GM10847 (cell line): ENCODE measurements around the gene TRMT11.

Source experiments
- POLR2A ChIP-seq: IDR thresholded peaks from 2 replicates; pipeline ENCODE4 v1.6.1; 2011; ENCODE audit not compliant: insufficient read length; ENCODE audit errors: extremely low read depth

Gene TRMT11

DNA sequence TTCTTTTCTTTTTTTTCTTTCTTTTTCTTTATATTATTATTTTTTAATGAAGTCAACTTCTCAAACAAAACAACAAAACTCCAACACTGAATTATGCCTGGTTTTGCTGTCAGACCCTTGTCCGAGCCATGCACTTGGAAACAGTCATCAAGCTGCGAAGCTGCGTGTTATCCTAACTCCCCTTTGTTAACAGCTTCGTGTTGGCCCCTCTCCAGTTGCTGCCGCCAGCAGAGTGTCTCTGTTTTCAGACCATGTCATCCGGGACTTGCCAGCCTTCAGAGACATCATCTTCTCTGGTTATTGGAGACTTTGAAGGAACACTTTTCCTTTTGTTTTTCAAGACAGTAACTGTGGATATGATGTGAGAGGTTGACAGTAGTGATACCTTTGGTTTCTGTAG, 83.1 kb downstream of the TRMT11 start:
- TF ChIP-seq POLR2A, result no peak

GRCh38 chr6:126071000-126071647, 84.8 kb downstream of the TRMT11 start:
- no peak for TF ChIP-seq POLR2A

- no peak for TF ChIP-seq POLR2A
Observed at GRCh38 chr6:126072172-126072571, 85.8 kb downstream of the TRMT11 start.

DNA sequence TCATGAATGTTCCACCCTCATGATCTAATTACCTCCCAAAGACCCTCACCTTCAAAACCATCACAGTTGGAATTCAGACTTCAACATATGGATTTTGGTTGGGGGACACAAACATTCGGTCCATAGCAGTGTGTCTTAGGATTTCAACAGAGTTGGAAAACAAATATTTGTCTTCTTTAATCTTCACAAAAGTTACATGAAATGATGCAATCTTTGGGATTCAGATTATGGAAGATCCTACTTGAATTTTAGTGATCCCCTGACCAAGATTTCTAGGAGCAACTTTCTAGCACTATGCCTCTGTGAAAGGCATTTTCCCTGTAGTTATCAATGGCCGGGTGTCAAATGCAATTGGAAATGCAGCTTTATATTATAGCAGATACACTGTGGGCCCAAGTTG, 86.5 kb downstream of the TRMT11 start:
- TF ChIP-seq POLR2A, result no peak

DNA sequence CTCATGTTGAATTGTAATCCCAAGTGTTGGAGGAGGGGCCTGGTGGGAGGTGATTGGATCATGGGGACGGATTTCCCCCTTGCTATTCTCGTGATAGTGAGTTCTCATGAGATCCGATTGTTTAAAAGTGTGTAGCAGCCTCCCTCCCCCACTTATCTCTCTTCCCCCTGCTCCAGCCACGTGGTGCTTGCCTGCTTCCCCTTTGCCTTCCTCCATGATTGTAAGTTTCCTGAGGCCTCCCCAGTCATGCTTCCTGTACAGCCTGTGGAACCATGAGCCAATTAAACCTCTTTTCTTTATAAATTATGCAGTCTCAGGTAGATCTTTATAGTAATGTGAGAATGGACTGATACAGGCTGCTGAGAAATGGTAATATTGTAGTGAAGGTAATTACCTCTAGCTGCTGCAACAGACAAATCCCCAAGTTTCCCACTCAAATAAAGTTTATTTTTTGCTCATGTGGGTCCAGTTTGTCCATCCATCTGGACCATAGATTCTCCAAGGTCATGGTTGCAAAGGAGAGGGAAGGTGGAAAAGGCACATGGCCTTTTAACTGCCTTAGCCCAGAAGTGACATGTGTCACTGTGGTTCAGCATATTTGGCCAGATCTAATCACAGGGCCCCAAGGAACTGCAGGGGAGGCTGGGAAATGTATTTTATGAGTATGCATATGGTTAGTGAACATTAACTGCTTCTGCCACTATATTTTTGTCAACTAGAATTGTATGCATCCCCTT, 89.2 kb downstream of the TRMT11 start:
- TF ChIP-seq POLR2A, result no peak

DNA sequence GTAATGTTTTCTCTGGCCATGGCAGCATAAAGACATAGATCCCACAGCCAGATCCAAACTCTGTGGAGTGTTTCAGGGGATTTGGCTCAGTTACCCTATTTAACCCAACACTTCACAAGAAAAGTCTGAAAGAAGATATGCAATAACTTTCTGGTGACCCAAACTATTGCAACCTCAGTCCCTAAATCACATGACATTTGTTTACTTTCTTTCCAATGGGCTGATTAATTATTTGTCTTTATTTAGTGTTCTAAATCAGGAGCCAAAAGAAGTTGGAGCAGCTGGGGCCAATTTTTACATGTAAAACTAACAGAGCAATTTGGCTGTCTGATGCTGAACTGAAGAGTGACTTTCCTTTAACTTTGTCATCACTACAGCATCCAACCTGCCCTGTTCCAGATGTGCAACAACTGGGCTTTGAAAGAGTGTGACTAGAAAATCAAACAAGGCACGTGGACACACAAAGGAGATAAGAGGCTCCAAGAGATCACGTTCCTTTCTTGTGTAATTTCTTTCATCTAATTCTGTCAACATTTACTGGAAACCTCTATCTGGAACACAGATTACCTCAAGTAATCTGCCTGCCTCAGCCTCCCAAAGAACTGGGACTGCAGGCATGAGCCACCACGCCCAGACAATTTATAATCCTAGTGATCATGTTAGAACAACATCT, 90.8 kb downstream of the TRMT11 start:
- TF ChIP-seq POLR2A, result no peak

DNA sequence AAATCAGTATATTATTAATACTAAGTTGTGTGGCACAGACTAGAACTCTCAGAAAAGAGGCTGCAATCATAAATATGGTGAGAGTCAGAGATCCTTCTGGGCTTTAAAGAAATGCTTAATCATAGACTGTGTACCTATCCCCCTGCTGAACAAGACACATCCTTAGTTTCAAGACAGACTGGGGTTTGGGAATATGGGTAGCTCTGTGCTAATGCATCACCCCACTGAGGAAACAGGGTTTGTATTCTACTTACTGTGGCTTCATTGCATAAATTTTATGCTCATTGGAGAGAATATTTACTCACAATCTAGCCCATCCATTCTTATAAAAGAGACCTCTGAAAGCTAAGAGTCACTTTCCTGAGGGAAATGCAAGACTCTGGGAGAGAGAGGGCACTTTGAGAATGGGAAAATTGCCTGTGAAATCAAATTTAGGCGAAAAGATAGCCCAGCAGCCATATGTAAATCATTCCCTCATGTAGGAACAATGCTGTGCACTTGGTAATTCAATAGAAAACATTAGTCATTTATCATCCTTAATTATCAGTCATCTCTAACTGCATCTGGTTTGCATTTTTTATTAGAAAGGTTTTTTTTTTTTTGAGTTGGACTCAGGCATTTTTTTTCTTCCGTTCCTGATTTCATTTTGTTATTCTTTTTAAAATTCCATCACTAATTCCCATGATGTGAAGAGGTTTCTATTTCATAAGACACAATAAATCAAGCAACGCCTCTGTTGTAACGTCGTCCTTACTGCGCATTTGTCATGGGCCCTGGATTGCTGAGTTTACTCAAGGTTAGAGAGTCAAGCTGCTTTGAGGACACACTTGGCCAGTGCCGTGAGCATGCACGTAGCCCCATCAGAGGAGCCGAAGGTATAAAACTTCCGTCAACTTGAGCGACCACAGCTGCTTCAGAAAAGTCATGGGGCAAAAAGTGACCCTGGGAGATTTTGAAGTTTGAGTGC, 91.8 kb downstream of the TRMT11 start:
- no peak for TF ChIP-seq POLR2A

DNA sequence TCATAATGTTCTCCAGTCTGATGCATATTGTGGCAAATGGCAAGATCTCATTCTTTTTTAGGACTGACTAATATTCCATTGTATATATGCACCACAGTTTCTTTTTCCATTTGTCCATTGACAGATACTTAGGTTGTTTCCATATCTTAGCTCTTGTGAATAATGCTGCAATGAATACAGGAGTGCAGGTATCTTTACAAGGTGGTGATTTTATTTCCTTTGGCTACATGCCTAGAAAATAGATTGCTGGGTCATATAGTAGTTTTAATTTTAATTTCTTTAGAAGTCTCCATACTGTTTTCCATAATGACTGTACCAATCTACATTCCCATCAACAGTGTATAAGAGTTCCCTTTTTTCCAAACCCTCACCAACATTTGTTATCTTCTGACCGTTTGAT, 97.5 kb downstream of the TRMT11 start:
- TF ChIP-seq POLR2A, result no peak

DNA sequence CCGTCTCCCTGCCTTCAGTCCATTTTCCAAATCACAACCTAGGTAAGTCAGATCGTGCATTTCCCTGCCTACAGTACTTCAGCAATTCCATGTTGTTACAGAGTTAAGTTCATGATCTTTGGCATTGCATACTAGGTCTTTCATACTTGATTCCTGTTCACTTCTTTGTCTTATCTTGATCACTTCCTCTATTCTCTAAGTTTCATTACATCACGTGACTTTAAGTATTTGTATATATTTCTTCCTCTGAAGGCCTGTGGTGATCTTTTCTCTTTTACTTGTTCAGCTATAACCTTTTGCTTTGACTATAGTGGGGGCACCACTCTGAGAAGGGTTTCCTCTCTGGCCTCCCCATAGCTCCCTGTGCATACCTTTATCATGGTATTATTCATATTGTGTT, 100.2 kb downstream of the TRMT11 start:
- no peak for TF ChIP-seq POLR2A
